SK-N-SH (cell line): Measurements from ENCODE around the gene TTC6.

Experiments
- CTCF ChIP-seq: fragments of 200-600 bp; sonication (generic); IDR thresholded peaks from 2 replicates; pipeline ENCODE4 v1.6.1; 2017; ENCODE audit warnings: antibody characterized with exemption, mild to moderate bottlenecking, moderate library complexity
- EP300 ChIP-seq, 2 experiments: IDR thresholded peaks; 2 replicates each; pipeline versions ENCODE4 v1.4.0 to v1.6.1; 2012; ENCODE audit warnings: borderline replicate concordance in 1 of 2, low read depth in 1 of 2, low read length in 1 of 2
- EZH2phosphoT487 ChIP-seq: fragments of 200-600 bp; sonication (generic); IDR thresholded peaks from 2 replicates; pipeline ENCODE4 v1.6.1; 2017; ENCODE audit warnings: low read depth, mixed run types, mild to moderate bottlenecking, antibody characterized with exemption, moderate library complexity, borderline replicate concordance
- FOXJ3 ChIP-seq: sonication (generic); formaldehyde crosslinking; IDR thresholded peaks from 2 replicates; pipeline ENCODE4 v1.5.1; 2020; ENCODE audit warnings: mild to moderate bottlenecking, missing genetic modification reagents
- FOXM1 ChIP-seq: IDR thresholded peaks from 2 replicates; pipeline ENCODE4 v1.4.0; 2012; ENCODE audit warnings: low read depth, mild to moderate bottlenecking
- JUND ChIP-seq: IDR thresholded peaks from 2 replicates; pipeline ENCODE4 v1.4.0; 2012
- POLR2AphosphoS5 ChIP-seq: IDR thresholded peaks from 2 replicates; pipeline ENCODE4 v1.6.1; 2012; ENCODE audit warnings: low read depth, low read length
- RCOR1 ChIP-seq: fragments of 150-350 bp; IDR thresholded peaks from 2 replicates; pipeline ENCODE4 v1.6.1; 2017; ENCODE audit warnings: antibody characterized with exemption, low read length
- REST ChIP-seq: IDR thresholded peaks from 2 replicates; pipeline ENCODE4 v1.6.1; 2012; ENCODE audit warnings: mild to moderate bottlenecking, low read depth, low read length, moderate library complexity
- SIN3A ChIP-seq: IDR thresholded peaks from 2 replicates; pipeline ENCODE4 v1.6.1; 2012; ENCODE audit warnings: low read depth, mild to moderate bottlenecking, low read length, moderate library complexity, borderline replicate concordance
- TAF1 ChIP-seq: IDR thresholded peaks from 2 replicates; pipeline ENCODE4 v1.6.1; 2012; ENCODE audit warnings: low read depth, mild to moderate bottlenecking, low read length, moderate library complexity, borderline replicate concordance
- ZBTB33 ChIP-seq: IDR thresholded peaks from 2 replicates; pipeline ENCODE4 v1.4.0; 2012; ENCODE audit warnings: low read depth, borderline replicate concordance

- TF ChIP-seq REST (no peak), CTCF (no peak), EP300 (IDR thresholded peaks at IDR 0.05; ENCODE audit: borderline replicate concordance in 1 of 2, low read depth in 1 of 2, low read length in 1 of 2) (no peak), POLR2AphosphoS5 (no peak), ZBTB33 (no peak), FOXJ3 (CRISPR knock-in tag) (no peak), JUND (no peak), FOXM1 (no peak), TAF1 (no peak), SIN3A (no peak), EZH2phosphoT487 (no peak), RCOR1 (no peak)
Observed at GRCh38 chr14:37643701-37644100, 48.3 kb downstream of the TTC6 start.
